NCI-H1105 treated with DMSO at 0.1 percent for 48 hours (cell line): ENCODE data around the gene AOC3.

Experiments used
- DNase-seq: peaks from one replicate; lab custom pipeline; 2025; lab: John Stamatoyannopoulos, UW

AOC3 gene, protein sequence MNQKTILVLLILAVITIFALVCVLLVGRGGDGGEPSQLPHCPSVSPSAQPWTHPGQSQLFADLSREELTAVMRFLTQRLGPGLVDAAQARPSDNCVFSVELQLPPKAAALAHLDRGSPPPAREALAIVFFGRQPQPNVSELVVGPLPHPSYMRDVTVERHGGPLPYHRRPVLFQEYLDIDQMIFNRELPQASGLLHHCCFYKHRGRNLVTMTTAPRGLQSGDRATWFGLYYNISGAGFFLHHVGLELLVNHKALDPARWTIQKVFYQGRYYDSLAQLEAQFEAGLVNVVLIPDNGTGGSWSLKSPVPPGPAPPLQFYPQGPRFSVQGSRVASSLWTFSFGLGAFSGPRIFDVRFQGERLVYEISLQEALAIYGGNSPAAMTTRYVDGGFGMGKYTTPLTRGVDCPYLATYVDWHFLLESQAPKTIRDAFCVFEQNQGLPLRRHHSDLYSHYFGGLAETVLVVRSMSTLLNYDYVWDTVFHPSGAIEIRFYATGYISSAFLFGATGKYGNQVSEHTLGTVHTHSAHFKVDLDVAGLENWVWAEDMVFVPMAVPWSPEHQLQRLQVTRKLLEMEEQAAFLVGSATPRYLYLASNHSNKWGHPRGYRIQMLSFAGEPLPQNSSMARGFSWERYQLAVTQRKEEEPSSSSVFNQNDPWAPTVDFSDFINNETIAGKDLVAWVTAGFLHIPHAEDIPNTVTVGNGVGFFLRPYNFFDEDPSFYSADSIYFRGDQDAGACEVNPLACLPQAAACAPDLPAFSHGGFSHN

DNA sequence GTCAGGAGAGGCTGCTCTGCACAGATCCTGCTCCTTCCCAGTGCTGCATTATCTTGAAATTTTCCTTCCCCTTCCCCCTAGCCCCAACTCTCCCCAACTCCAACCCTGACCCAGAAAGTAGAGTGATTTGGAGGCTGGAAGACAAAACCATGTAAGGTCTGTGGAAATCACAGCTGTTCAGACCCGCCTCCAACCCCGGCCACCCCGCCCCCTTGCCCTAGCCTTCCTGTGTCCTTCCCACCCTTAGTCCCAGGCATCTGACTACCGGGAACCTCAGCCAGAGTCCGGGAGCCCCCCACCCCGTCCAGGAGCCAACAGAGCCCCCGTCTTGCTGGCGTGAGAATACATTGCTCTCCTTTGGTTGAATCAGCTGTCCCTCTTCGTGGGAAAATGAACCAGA, at the start of gene AOC3:
Gene AOC3, plus strand, starts transcription at position 246 of the 400 bp plus-strand sequence. Its CDS starts 145 bp downstream, at position 391.
- DNase-seq: no peak

DNA sequence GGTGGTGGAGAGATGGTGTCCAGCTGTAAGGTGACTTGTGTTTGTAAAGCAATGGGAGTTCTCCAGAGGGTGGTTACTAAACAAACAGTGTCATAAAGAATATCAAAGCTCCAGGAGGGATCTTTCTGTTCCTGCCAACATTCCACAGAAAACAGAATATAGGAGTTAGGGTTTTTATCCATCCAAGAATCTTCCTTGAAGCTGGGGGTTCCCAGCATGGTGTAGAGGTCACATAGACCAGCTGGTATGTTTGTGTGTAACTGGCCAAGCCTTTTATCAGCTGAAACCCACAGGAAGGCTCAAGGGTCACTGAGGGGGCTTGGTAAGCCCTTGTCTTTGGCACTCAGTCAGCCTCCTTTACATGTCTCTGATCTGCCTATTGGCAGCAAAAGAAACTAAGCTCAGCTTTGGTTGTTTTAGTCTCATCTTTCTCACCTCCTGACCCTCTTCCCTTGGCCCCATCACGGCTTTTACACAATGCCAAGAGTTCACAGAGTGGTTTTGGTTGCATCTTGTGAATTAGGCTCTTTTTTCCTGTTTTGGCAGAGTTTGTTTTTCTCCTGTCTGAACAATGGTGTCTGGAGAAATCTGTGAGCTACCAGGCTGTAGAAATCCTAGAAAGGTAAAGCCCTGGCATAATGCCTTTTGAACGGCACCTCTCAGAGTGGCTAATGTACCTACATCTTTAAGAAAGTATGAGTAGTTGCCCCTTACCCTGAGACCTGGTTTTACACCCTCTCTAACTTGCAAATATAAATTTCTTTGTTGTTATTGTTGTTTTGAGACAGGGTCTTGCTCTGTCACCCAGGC, 47.7 kb upstream of the AOC3 start:
- no peak for DNase-seq

- no peak for DNase-seq
These were observed 46.1 kb upstream of the AOC3 start for GRCh38 chr17:42804918-42805367.

DNA sequence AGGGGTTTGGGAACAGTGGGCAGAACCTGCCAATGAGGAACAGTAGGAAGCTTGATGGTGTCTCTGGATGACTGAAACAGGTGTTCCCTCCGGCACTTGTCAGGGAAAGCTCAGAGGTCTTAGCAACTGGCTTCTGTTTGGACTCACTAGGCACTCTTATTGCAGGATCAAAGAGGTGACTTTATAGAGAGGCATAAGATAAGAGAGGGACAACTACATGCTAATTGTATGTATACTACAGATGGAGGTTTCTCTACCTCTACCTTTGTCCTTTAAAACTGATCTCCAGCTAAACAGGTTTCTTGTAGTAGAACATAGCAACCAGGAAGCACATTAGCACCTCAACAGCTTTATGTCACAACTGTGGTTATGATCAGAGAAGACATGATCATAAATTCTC, 44.8 kb upstream of the AOC3 start:
- DNase-seq: no peak

- no peak for DNase-seq
These were observed 41.7 kb upstream of the AOC3 start for GRCh38 chr17:42809250-42809649.

DNA sequence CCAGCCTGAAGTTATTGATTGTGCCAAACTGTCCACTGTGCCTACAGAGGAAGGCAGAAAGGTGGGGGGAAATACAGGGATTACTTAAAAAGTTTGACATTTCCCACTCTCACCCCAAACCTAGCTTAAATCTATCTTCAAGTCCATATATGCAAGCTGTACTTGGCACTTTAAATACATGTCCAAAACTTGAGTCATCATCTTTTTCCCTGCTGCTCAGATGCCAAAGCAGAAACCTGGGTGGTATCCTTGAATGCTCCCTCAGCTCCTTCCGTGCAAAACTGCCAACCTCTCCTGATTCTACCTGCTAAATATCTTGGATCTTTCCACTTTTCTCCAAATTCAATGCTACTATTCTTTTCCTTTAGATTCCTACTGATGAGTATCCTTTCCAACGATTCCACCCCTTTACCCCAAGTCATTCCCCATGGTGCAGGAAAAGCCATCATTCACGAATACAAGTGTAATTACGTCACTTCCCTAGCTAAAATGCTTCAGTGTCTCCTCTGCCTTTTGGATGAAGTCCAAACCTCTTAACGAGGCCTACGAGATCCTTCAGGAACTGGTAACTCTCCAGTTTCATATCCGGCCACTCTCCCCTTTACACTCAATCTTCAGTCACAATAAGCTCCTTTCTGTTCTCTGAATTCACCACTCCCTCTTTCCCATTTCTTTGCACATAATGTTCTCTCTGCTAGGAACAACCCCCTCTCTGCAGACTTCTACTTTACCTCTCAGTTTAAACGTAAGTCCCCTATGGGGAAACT, 36.2 kb upstream of the AOC3 start:
- no peak for DNase-seq

DNA sequence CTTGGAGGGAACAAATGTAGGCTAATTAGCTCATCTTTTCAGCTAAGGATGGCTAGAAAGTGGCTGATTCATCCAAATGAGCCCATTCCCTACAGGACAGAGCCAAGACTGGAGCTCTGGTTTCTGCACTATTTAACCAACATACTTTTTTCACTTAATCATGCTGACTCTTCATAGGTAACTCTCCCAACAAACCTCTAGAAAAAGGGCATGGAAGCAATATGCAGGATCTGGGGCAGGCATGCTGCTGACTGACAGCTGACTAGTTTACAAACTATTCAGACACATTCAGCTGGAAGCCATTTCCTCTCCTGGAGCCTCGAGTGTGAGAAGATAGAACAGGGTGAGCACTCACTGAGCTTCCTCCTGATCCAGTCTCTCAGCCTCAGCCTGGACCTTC, 33.1 kb upstream of the AOC3 start:
- DNase-seq: no peak

DNA sequence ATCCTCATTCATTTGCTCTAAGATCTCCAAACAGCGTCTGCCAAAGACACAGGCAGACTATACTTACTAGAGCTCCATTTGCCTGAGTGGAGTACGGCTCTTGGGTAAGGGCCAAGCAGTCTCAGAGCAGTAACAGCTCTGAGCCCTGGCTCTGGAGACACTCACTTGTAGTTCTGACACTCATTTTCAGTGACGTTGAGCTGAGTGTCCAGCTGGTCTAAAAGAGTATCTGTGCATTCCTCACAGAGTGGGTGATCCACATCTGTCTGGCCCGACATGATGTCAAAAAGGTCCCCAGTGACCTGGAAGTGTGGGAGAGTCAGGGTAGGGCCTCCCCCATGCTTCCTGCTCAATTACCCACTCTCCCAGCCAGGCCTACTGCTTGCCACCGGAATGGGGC, 32.6 kb upstream of the AOC3 start:
- DNase-seq: no peak

- DNase-seq: peak; percentile 34
These were observed 31.0 kb upstream of the AOC3 start for GRCh38 chr17:42819939-42820535.

- DNase-seq: no peak
These were observed 29.8 kb upstream of the AOC3 start for GRCh38 chr17:42821176-42821575.

- DNase-seq: no peak
These were observed 23.5 kb upstream of the AOC3 start for GRCh38 chr17:42827472-42827871.

DNA sequence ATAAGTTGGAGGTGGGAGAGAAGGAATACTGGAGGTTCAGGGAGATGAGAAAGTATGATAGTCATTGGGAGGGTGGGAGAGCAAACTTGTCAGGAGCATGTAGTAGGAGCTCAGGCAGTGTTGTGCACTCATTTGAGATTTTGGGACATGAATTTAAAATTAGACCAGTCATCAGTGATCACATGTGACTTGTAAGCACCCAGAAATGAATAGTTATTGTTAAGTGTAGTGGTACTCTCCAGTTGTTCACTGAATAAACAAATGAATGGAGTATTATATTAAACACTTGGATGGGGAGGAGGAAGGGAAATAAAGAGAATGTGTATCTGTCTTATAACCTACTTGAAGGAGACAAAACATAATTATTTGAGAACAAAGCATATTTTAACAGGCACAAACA, 20.0 kb upstream of the AOC3 start:
- no peak for DNase-seq

DNA sequence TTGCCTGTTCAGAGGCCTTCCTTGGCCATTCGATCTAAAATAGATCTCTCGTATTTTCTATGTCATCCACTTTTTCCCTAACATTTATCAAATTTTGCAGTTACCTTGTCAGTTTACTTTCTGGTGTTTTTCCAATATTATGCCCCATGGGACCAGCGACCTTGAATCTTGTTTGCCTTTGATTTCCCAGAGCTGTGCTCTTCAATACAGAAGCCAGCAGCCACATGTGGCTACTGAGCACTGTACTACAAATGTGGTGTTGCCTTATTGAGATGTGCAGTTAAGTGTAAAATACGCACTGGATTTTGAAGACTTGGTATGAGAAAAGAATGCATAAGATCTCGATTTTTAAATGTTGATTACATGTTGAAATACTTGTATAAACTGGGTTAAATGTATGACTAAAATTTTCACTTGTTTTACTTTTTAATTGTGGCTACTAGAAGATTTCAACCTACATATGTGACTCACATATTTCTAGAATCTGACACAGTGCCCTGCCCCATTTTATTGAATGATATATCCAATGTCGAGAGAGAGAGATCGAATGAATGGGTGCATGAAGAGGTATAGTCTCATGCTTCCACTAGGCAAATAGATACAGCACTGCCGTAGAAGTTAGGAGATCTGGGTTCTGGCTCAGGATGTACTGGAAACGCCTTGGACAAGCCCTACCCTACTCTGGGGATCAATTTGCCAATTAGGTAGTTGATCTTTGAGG, 18.6 kb upstream of the AOC3 start:
- DNase-seq: no peak

- peak; percentile 70 for DNase-seq
These were observed 17.8 kb upstream of the AOC3 start, which contains the start of gene PSME3 for GRCh38 chr17:42832934-42833766. Gene PSME3, plus strand, starts transcription at chr17:42833397. Its CDS starts 235 bp downstream, at chr17:42833632.

DNA sequence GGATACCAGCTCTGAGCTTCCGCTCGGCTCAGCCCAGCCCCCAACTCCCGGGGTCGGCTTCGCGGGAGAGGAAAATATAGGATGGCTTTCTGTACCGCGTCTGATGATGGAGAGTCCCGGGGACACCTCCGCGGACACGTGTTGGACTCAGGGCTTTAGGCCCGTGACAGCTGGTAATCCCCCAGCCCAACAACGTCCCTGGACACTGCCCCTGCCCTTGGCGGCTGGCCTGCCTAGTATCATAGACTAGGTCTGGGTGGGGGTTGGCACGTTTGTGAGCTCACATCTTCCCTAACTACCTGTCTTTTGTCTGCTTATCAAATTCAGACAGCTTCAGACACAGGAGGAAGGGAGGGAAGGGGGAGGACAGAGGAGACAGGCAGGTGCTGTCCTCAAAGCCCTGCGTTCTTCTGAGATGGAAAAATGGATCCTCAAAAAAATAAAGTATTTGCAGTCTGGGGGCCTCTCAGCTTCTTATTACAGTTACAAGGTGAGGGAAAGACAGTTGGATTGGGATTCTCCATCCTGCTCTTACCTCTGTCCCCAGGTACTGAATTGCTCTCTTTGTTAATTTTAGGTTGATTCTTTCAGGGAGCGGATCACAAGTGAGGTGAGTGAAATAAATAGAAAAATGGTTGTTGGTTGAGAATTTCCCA, 17.1 kb upstream of the AOC3 start:
- no peak for DNase-seq

- no peak for DNase-seq
These were observed 15.3 kb upstream of the AOC3 start for GRCh38 chr17:42835732-42836131.

- DNase-seq: no peak
These were observed 8.9 kb upstream of the AOC3 start for GRCh38 chr17:42841975-42842685.

GRCh38 chr17:42843358-42843934, 7.6 kb upstream of the AOC3 start:
- peak; percentile 49 for DNase-seq
